Measurements from ENCODE around the gene SCUBE3. TPM values are rescaled to one million over a fixed set of nuclear protein-coding genes. Genes with fewer than 3 reads are reported as not detected.

Gene SCUBE3
- total and polyA plus RNA-seq, 2 donors (not counting 1 experiment from before 2014, with no cell fraction given) = not detected

GRCh38 chr6:35216851-35217811 lies 3.4 kb downstream of the SCUBE3 start:
- CTCF ChIA-PET = no interaction called here

More at GRCh38 chr6:35216851-35217811, 3.4 kb downstream of the SCUBE3 start:
- Mint-ChIP-seq H3K4me1 (peaks cover 8% of the 10 kb centered on the region), H3K9me3 (ENCODE audit: insufficient read depth) (no peaks in the 10 kb centered on the region), H3K27me3 (peaks cover 48% of the 10 kb centered on the region), H3K4me3 (no peak overlapping the region), H3K27ac (no peak overlapping the region)
- peaks cover 0 to 3% (median 0%) of the 10 kb centered on the region in 3 donors for H3K9me3 ChIP-seq (ENCODE audit: control extremely low read depth in 1 of 3, control insufficient read depth in 2 of 3, insufficient read depth in 1 of 3, low read length in 2 of 3)
- H4K20me1 ChIP-seq (ENCODE audit: control insufficient read depth, insufficient read depth, low read length, poor library complexity, severe bottlenecking) = no peaks in the 10 kb centered on the region
- POLR2A ChIA-PET = no interaction called here
- H3K4me1 ChIP-seq (ENCODE audit: control insufficient read depth in 2 of 2, insufficient read depth in 2 of 2, low read length in 2 of 2) = peaks cover 10 to 15% of the 10 kb centered on the region in 2 donors
- ATAC-seq (ENCODE audit: low read depth) (no peak), DNase-seq (no peak)
- H3K4me3 ChIP-seq (ENCODE audit: control extremely low read depth in 1 of 5, extremely low read depth in 1 of 5, insufficient read depth in 1 of 5, low read depth in 2 of 5, low read length in 4 of 5) = no peak overlapping the region
- no peak overlapping the region for H3K9ac ChIP-seq (ENCODE audit: low read length)
- intact Hi-C loops (cut with micrococcal nuclease) = no loop called here
- WGBS (ENCODE audit: insufficient coverage) = 82% methylated on average over 7 of the region's 17 CpGs
- H3K27me3 ChIP-seq (replicated peaks in 1 of 4; ENCODE audit: control extremely low read depth in 1 of 4, control insufficient read depth in 3 of 4, insufficient read depth in 4 of 4, low read length in 3 of 4) = peaks cover 0 to 62% (median 27%) of the 10 kb centered on the region in 4 experiments
- H3K4me2 ChIP-seq (replicated peaks; ENCODE audit: low read depth, low read length, poor library complexity, severe bottlenecking) = no peak overlapping the region
- no peak overlapping the region for H2AFZ ChIP-seq (ENCODE audit: insufficient read depth, low read depth, low read length, poor library complexity, severe bottlenecking)
- TF ChIP-seq EZH2 (IDR thresholded peaks at IDR 0.05; ENCODE audit: borderline replicate concordance, insufficient read depth, low read depth, low read length, poor library complexity, severe bottlenecking) = no peak
- TF ChIP-seq CTCF (IDR thresholded peaks at IDR 0.05) = no peak
- H3K79me2 ChIP-seq (ENCODE audit: control insufficient read depth, insufficient read depth, low read length) = no peaks in the 10 kb centered on the region
- no peak overlapping the region for H3K27ac ChIP-seq (ENCODE audit: low read length in 2 of 2)
- no peaks in the 10 kb centered on the region for H3K36me3 ChIP-seq (replicated peaks in 1 of 2; ENCODE audit: control extremely low read depth in 1 of 2, control insufficient read depth in 1 of 2, extremely low read depth in 1 of 2, insufficient read depth in 2 of 2, low read length in 1 of 2)

Measured in B cell (primary cell).